Glomerular visceral epithelial cell (primary cell): Measurements from ENCODE around the gene YIPF6.
"Not testable (repeated sequence)": the region's sequence is repeated elsewhere in the genome, so short reads cannot be mapped to it uniquely, and the experiment has no call there.

ENCODE experiments used
- DNase-seq: peaks from one replicate; pipeline ENCODE4 v3.0.0-alpha.2; 2016; ENCODE audit errors: extremely low spot score

YIPF6 gene

GRCh38 chrX:68498508-68499379 is at the start of gene YIPF6:
YIPF6 (plus strand) TSS chrX:68499051; CDS start chrX:68499067, 16 bp downstream.
- peak; percentile 68 for DNase-seq

GRCh38 chrX:68451720-68452119 is 47.1 kb upstream of the YIPF6 start:
- no peak for DNase-seq

GRCh38 chrX:68454476-68455150 is 44.2 kb upstream of the YIPF6 start:
- DNase-seq: no peak

GRCh38 chrX:68455151-68455510 is 43.7 kb upstream of the YIPF6 start:
- no peak for DNase-seq

- no peak for DNase-seq
Observed at GRCh38 chrX:68461093-68461492, 37.8 kb upstream of the YIPF6 start.

GRCh38 chrX:68461576-68461975 is 37.3 kb upstream of the YIPF6 start:
- no peak for DNase-seq

GRCh38 chrX:68462197-68462596 is 36.7 kb upstream of the YIPF6 start:
- no peak for DNase-seq

GRCh38 chrX:68462653-68463052 is 36.2 kb upstream of the YIPF6 start:
- DNase-seq: peak; percentile 33

GRCh38 chrX:68463880-68464279 is 35.0 kb upstream of the YIPF6 start:
- no peak for DNase-seq

- DNase-seq: no peak
Observed at GRCh38 chrX:68464796-68465195, 34.1 kb upstream of the YIPF6 start.

GRCh38 chrX:68480969-68481368 is 17.9 kb upstream of the YIPF6 start:
- DNase-seq: no peak

GRCh38 chrX:68486198-68486597 is 12.7 kb upstream of the YIPF6 start:
- not testable (repeated sequence) for DNase-seq

- DNase-seq: no peak
Observed at GRCh38 chrX:68487254-68487653, 11.6 kb upstream of the YIPF6 start.

- DNase-seq: no peak
Observed at GRCh38 chrX:68487924-68488323, 10.9 kb upstream of the YIPF6 start.

- DNase-seq: no peak
Observed at GRCh38 chrX:68488657-68489056, 10.2 kb upstream of the YIPF6 start.

- peak; percentile 23 for DNase-seq
Observed at GRCh38 chrX:68490644-68491043, 8.2 kb upstream of the YIPF6 start.

GRCh38 chrX:68492583-68492982 is 6.3 kb upstream of the YIPF6 start:
- no peak for DNase-seq

GRCh38 chrX:68493776-68494175 is 5.1 kb upstream of the YIPF6 start:
- not testable (repeated sequence) for DNase-seq

- no peak for DNase-seq
Observed at GRCh38 chrX:68498044-68498507, 775 bp upstream of the YIPF6 start.

- DNase-seq: no peak
Observed at GRCh38 chrX:68499543-68500504, 973 bp downstream of the YIPF6 start.

GRCh38 chrX:68503836-68504636 is 5.2 kb downstream of the YIPF6 start:
- peak; percentile 25 for DNase-seq
